Body of pancreas (tissue), 4 donors: ENCODE measurements around the gene WWC2. TPM values are rescaled to one million over a fixed set of nuclear protein-coding genes. Genes with fewer than 3 reads are reported as not detected.

Experiments used
- ATAC-seq: fragments of 150-250 bp; one replicate; pipeline ENCODE4 v1.9.1; 2016
- DNase-seq, 4 donors: peaks; one replicate each; pipeline ENCODE4 v3.0.0-alpha.2; 2019
- H3K27ac ChIP-seq, 4 donors: fragments of 200-600 bp; sonication (generic); 1 replicate in 3 of 4; 2 replicates in 1 of 4; pipeline versions ENCODE4 v1.5.1 to v1.6.1; 2016 to 2019; ENCODE audit warnings: mild to moderate bottlenecking in 1 of 4, mixed read lengths in 1 of 4, moderate library complexity in 1 of 4
- H3K27me3 ChIP-seq, 2 donors: fragments of 200-600 bp; sonication (generic); one replicate each; pipeline ENCODE4 v1.6.0; 2016; ENCODE audit warnings: mild to moderate bottlenecking in 1 of 2
- H3K36me3 ChIP-seq, 2 donors: fragments of 200-600 bp; sonication (generic); replicated peaks in 1 of 2; 2 replicates each; pipeline ENCODE4 v1.5.1; 2016; ENCODE audit warnings: low read depth in 2 of 2; ENCODE audit not compliant: insufficient read depth in 1 of 2
- H3K4me1 ChIP-seq: fragments of 200-600 bp; sonication (generic); one replicate; pipeline ENCODE4 v1.6.0; 2016
- H3K4me3 ChIP-seq, 2 donors: fragments of 200-600 bp; sonication (generic); 1 replicate in 1 of 2; 2 replicates in 1 of 2; pipeline ENCODE4 v1.5.1; 2016 to 2019
- H3K9me3 ChIP-seq, 3 donors: fragments of 200-600 bp; sonication (generic); 1 replicate in 2 of 3; 2 replicates in 1 of 3; pipeline ENCODE4 v1.5.1; 2016
- POLR2A ChIP-seq, 3 donors: fragments of 450-650 bp; IDR thresholded peaks; one replicate each; pipeline ENCODE4 v1.6.1; 2016; ENCODE audit warnings: antibody characterized with exemption in 3 of 3, mild to moderate bottlenecking in 2 of 3
- WGBS, 2 donors: methylation state at CpG; one replicate each; pipeline ENCODE4 v1.1.5; 2017; 5-methylcytosine and 5-hydroxymethylcytosine counted together
- intact Hi-C: fragments of 100-400 bp; cut with DNase I; formaldehyde crosslinking; loops from one replicate; pipeline ENCODE4 v1.15.1; 2023
- total RNA-seq, 2 donors: library from RNA; depleted of rRNA; stranded (reverse); fragments of >200 nt; gene quantifications; one replicate each; pipeline ENCODE4 v1.1.0, GENCODE V29; 2016
- TF ChIP-seq, protein P1 (sequence below), 7 experiments: fragments of 450-650 bp in 4 of 7; fragments of 200-600 bp in 3 of 7; sonication (generic) in 3 of 7; IDR thresholded peaks; one replicate each; pipeline ENCODE4 v1.5.1; 2016 to 2019; ENCODE audit warnings: antibody characterized with exemption in 7 of 7

The WWC2 gene
- total RNA-seq, 2 donors from 2014 or later = 24.4 to 30.3 TPM

DNA sequence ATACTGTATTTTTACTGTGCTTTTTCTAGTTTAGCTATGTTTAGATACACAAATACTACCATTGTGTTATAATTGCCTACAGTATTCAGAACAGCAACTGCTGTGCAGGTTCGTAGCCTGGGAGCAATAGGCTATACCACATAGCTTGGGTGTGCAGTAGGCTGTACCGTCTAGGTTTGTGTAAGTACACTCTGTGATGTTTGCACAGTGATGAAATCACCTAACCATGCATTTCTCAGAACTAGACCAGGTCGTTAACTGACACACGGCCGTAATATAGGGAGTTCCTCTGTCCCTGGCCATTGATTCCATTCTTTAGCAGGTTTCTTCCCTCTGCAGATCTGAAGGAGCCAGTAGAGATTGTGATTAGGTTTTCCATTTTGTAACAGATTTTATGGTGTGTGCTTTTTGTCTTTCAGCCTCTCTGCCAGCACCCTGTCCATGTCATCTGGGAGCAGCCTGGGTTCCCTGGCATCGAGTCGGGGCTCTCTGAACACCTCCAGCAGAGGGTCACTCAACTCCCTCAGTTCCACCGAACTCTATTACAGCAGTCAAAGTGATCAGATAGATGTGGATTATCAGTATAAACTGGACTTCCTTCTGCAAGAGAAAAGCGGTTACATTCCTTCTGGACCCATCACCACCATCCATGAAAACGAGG lies 161.6 kb downstream of the WWC2 start:
- Histone ChIP-seq H3K4me1 (peaks cover 26% of the 10 kb centered on the region), H3K36me3 (peaks cover 0 to 5% of the 10 kb centered on the region in 2 donors), H3K27ac (peak overlapping the region in 1 of 4 donors; percentile 3), H3K27me3 (no peaks in the 10 kb centered on the region), H3K9me3 (no peaks in the 10 kb centered on the region), H3K4me3 (no peak overlapping the region)
- TF ChIP-seq, protein P1, sequence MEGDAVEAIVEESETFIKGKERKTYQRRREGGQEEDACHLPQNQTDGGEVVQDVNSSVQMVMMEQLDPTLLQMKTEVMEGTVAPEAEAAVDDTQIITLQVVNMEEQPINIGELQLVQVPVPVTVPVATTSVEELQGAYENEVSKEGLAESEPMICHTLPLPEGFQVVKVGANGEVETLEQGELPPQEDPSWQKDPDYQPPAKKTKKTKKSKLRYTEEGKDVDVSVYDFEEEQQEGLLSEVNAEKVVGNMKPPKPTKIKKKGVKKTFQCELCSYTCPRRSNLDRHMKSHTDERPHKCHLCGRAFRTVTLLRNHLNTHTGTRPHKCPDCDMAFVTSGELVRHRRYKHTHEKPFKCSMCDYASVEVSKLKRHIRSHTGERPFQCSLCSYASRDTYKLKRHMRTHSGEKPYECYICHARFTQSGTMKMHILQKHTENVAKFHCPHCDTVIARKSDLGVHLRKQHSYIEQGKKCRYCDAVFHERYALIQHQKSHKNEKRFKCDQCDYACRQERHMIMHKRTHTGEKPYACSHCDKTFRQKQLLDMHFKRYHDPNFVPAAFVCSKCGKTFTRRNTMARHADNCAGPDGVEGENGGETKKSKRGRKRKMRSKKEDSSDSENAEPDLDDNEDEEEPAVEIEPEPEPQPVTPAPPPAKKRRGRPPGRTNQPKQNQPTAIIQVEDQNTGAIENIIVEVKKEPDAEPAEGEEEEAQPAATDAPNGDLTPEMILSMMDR (IDR thresholded peaks at IDR 0.05) = no peak
- TF ChIP-seq POLR2A (IDR thresholded peaks at IDR 0.05) = no peak
- peak; percentile 63 for ATAC-seq
- intact Hi-C loops = loop anchor here (5.0 kb wide), 2 partner anchors 183 to 323 kb away; no protein-coding TSS in a partner anchor
- DNase-seq = peak in 3 of 4 donors; percentile 32 to 40 (median 35)
- 66 to 74% methylated on average over 10 of the region's 10 CpGs for WGBS, 2 donors

DNA sequence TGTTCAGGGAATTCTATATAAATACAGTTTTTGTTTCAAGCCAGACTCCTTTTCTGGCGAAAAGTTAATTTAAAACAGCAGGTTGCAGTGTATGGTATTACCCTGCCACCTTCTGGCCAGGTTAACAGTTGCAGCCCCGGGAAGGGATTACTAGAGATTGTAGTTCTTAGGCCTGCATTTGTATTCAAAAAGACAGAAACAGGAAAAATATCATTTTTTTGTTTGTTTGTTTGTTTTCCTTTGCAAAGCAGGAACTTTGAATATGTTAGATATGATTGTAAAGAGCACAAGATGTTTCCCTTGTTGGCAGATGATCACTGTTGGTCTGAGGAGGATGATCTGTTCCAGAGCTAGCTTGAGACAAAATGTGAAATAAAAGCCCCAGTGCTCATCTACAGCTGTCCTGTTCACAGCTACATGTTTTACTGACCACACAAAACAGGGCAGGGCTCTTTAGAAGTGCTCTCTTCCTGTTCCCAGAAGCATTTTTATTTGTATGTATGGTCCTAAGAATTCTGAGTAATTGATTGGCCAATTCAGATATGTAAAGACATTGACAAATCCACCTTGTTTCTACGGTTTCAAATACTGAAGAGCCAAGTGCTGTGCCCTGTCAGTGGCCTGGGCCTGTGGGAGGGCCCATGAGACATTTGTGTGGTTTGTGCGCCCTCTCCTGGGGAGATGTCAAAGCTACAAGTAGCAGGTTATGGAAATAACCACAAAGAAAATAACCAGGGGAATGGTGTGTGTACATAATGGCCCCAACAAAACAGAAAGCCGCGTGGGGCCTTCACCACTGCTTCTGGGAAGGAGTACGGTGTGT lies 163.1 kb downstream of the WWC2 start:
- peaks cover 26% of the 10 kb centered on the region for H3K4me1 ChIP-seq
- peak overlapping the region; percentile 14 to 58 (median 50) for H3K27ac ChIP-seq
- H3K36me3 ChIP-seq = peaks cover 0 to 5% of the 10 kb centered on the region in 2 donors
- ATAC-seq (peak; percentile 92), DNase-seq (peak; percentile 86 to 91 (median 88))
- H3K27me3 ChIP-seq = no peaks in the 10 kb centered on the region
- 3 to 5% methylated on average over 7 of the region's 7 CpGs for WGBS, 2 donors
- intact Hi-C loops = loop anchor here (5.0 kb wide), 2 partner anchors 185 to 325 kb away; no protein-coding TSS in a partner anchor
- H3K4me3 ChIP-seq = no peak overlapping the region
- TF ChIP-seq, protein P1 (IDR thresholded peaks at IDR 0.05) = peak; percentile 70 to 93 (median 85)
- TF ChIP-seq POLR2A (IDR thresholded peaks at IDR 0.05) = no peak
- H3K9me3 ChIP-seq = no peaks in the 10 kb centered on the region

DNA sequence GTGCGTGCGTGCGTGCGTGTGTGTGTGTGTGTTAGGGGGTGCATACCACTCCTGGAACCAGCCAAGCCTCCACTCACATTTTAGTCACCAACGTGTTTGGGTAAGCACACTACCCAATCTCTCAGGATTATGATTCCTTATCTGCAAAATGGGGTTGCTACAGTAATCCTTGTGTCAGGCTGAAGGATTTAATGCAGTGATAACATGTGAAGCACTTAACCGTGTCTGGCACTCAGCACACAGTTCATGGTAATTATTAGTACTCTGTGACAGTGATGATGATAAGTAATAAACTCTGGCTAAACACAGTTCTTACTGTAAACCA lies 163.7 kb downstream of the WWC2 start:
- Histone ChIP-seq H3K4me1 (peaks cover 26% of the 10 kb centered on the region), H3K4me3 (no peak overlapping the region), H3K27me3 (no peaks in the 10 kb centered on the region), H3K36me3 (peaks cover 0 to 5% of the 10 kb centered on the region in 2 donors), H3K27ac (peak overlapping the region in 2 of 4 donors; percentile 14 to 57), H3K9me3 (no peaks in the 10 kb centered on the region)
- TF ChIP-seq, protein P1 (IDR thresholded peaks at IDR 0.05) = no peak
- TF ChIP-seq POLR2A (IDR thresholded peaks at IDR 0.05) = no peak
- WGBS, 2 donors = 24 to 27% methylated on average over 6 of the region's 6 CpGs
- ATAC-seq (no peak), DNase-seq (no peak)
- intact Hi-C loops = loop anchor here (5.0 kb wide), 2 partner anchors 185 to 325 kb away; no protein-coding TSS in a partner anchor

DNA sequence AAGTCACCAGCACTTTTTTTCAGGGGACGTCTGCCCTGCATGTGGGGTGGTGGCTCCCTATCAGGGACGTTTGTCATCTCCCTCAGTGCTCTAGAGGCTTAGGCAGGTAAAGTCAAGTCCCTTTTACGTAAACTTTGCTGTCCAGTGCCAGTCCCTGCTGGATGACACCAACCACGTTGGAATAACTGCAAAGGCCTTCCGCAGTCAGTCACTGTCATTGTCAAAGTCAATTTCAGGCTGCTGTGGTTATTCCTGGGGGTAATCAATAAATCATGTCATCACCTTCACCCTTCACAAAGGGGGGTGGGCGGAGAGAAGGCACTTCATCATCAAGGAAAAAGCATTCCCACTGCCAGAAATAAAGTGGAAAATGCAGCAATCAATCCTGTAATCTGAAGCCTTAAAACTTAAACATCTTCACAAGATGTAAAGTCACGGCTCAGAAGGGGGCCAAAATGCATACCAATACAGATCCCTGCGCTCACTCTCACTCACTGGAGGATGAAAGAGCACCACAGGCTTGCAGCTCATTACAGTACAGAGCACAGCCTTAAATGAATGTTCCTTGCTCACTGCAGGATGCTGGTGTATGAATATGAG lies 164.8 kb downstream of the WWC2 start:
- TF ChIP-seq, protein P1 (IDR thresholded peaks at IDR 0.05) = no peak
- no peak for TF ChIP-seq POLR2A (IDR thresholded peaks at IDR 0.05)
- WGBS, 2 donors = 77 to 79% methylated on average over 8 of the region's 8 CpGs
- no peak overlapping the region for H3K4me3 ChIP-seq
- H3K36me3 ChIP-seq = peaks cover 0 to 6% of the 10 kb centered on the region in 2 donors
- no peaks in the 10 kb centered on the region for H3K27me3 ChIP-seq
- no peaks in the 10 kb centered on the region for H3K9me3 ChIP-seq
- no peak overlapping the region for H3K27ac ChIP-seq
- peaks cover 26% of the 10 kb centered on the region for H3K4me1 ChIP-seq
- ATAC-seq (no peak), DNase-seq (no peak)
- intact Hi-C loops = loop anchor here (5.0 kb wide), 2 partner anchors 187 to 327 kb away; no protein-coding TSS in a partner anchor
